Tibial nerve (tissue), 4 donors: ENCODE results near the gene NPHP3.

Experiments used
- EP300 ChIP-seq, 2 donors: sonication (generic); formaldehyde crosslinking; IDR thresholded peaks; one replicate each; pipeline ENCODE4 v1.6.1; 2017; ENCODE audit warnings: antibody characterized with exemption in 2 of 2, mild to moderate bottlenecking in 1 of 2
- TF ChIP-seq, protein P1 (sequence below), 5 experiments: fragments of 200-600 bp in 3 of 5; fragments of 450-650 bp in 2 of 5; sonication (generic) in 3 of 5; IDR thresholded peaks; one replicate each; pipeline ENCODE4 v1.5.1; 2016 to 2019; ENCODE audit warnings: antibody characterized with exemption in 5 of 5, mild to moderate bottlenecking in 3 of 5, moderate library complexity in 2 of 5

- TF ChIP-seq, protein P1, sequence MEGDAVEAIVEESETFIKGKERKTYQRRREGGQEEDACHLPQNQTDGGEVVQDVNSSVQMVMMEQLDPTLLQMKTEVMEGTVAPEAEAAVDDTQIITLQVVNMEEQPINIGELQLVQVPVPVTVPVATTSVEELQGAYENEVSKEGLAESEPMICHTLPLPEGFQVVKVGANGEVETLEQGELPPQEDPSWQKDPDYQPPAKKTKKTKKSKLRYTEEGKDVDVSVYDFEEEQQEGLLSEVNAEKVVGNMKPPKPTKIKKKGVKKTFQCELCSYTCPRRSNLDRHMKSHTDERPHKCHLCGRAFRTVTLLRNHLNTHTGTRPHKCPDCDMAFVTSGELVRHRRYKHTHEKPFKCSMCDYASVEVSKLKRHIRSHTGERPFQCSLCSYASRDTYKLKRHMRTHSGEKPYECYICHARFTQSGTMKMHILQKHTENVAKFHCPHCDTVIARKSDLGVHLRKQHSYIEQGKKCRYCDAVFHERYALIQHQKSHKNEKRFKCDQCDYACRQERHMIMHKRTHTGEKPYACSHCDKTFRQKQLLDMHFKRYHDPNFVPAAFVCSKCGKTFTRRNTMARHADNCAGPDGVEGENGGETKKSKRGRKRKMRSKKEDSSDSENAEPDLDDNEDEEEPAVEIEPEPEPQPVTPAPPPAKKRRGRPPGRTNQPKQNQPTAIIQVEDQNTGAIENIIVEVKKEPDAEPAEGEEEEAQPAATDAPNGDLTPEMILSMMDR (IDR thresholded peaks at IDR 0.05): no peak
- TF ChIP-seq EP300 (IDR thresholded peaks at IDR 0.05): no peak
Observed at GRCh38 chr3:132637590-132637989, 84.6 kb downstream of the NPHP3 start.
